H9 (cell line): Measurements from ENCODE around the gene TNIK. TPM values are rescaled to one million over a fixed set of nuclear protein-coding genes. Genes with fewer than 3 reads are reported as not detected.

Source experiments
- DNase-seq: peaks from one replicate; pipeline ENCODE4 v3.0.0-alpha.2; 2017
- H2AFZ ChIP-seq: one replicate; pipeline ENCODE4 v1.6.1; 2013; ENCODE audit warnings: mild to moderate bottlenecking, low read length, control low read depth, moderate library complexity
- H2AK5ac ChIP-seq: 2 replicates; pipeline ENCODE4 v1.6.1; 2013; ENCODE audit warnings: low read length, control low read depth, mixed read lengths; ENCODE audit not compliant: insufficient read length
- H2BK120ac ChIP-seq: one replicate; pipeline ENCODE4 v1.6.1; 2013; ENCODE audit warnings: low read depth, mild to moderate bottlenecking, low read length, control low read depth, inconsistent platforms; ENCODE audit not compliant: poor library complexity, severe bottlenecking
- H2BK12ac ChIP-seq: 2 replicates; pipeline ENCODE4 v1.6.1; 2013; ENCODE audit warnings: low read length, control low read depth, mixed read lengths, low read depth; ENCODE audit not compliant: insufficient read length
- H2BK15ac ChIP-seq: 2 replicates; pipeline ENCODE4 v1.6.1; 2013; ENCODE audit warnings: low read depth, low read length, control low read depth
- H2BK20ac ChIP-seq: one replicate; pipeline ENCODE4 v1.6.1; 2013; ENCODE audit warnings: low read depth, mild to moderate bottlenecking, low read length, control low read depth, inconsistent platforms; ENCODE audit not compliant: poor library complexity, severe bottlenecking
- H2BK5ac ChIP-seq: 2 replicates; pipeline ENCODE4 v1.6.1; 2013; ENCODE audit warnings: low read length, control low read depth, mixed read lengths; ENCODE audit not compliant: insufficient read length
- H3K14ac ChIP-seq: 2 replicates; pipeline ENCODE4 v1.6.1; 2013; ENCODE audit warnings: low read length, control low read depth; ENCODE audit not compliant: insufficient read depth
- H3K18ac ChIP-seq: 2 replicates; pipeline ENCODE4 v1.6.1; 2013; ENCODE audit warnings: low read depth, mild to moderate bottlenecking, mixed read lengths, low read length, control low read depth; ENCODE audit not compliant: insufficient read length
- H3K23ac ChIP-seq: 2 replicates; pipeline ENCODE4 v1.6.1; 2013; ENCODE audit warnings: low read length, control low read depth, mixed read lengths, low read depth; ENCODE audit not compliant: insufficient read length
- H3K23me2 ChIP-seq: 2 replicates; pipeline ENCODE4 v1.6.1; 2013; ENCODE audit warnings: low read depth, mild to moderate bottlenecking, mixed read lengths, low read length, control low read depth; ENCODE audit not compliant: insufficient read length, poor library complexity, severe bottlenecking
- H3K27ac ChIP-seq: 2 replicates; pipeline ENCODE4 v1.5.1; 2013; ENCODE audit warnings: low read length, control low read depth, mixed read lengths, low read depth; ENCODE audit not compliant: insufficient read length
- H3K27me3 ChIP-seq: 2 replicates; pipeline ENCODE4 v1.6.1; 2013; ENCODE audit warnings: low read length, control low read depth, inconsistent platforms; ENCODE audit not compliant: insufficient read depth
- H3K4ac ChIP-seq: 2 replicates; pipeline ENCODE4 v1.6.1; 2013; ENCODE audit warnings: low read depth, mild to moderate bottlenecking, control low read depth, inconsistent platforms, low read length, moderate library complexity
- H3K4me1 ChIP-seq: 2 replicates; pipeline ENCODE4 v1.6.1; 2013; ENCODE audit warnings: low read length, control low read depth, inconsistent platforms; ENCODE audit not compliant: insufficient read depth
- H3K4me2 ChIP-seq: 2 replicates; pipeline ENCODE4 v1.6.1; 2013; ENCODE audit warnings: low read length, control low read depth, mixed read lengths; ENCODE audit not compliant: insufficient read length, insufficient read depth
- H3K56ac ChIP-seq: 2 replicates; pipeline ENCODE4 v1.6.1; 2013; ENCODE audit warnings: low read depth, mild to moderate bottlenecking, mixed read lengths, low read length, control low read depth; ENCODE audit not compliant: insufficient read length
- H3K79me1 ChIP-seq: 2 replicates; pipeline ENCODE4 v1.6.1; 2013; ENCODE audit warnings: low read depth, mild to moderate bottlenecking, moderate library complexity, low read length, control low read depth, inconsistent platforms; ENCODE audit not compliant: insufficient read depth, poor library complexity, severe bottlenecking
- H3K79me2 ChIP-seq: 2 replicates; pipeline ENCODE4 v1.6.1; 2013; ENCODE audit warnings: low read length, control low read depth, inconsistent platforms; ENCODE audit not compliant: insufficient read depth
- H3K9ac ChIP-seq: 2 replicates; pipeline ENCODE4 v1.6.1; 2013; ENCODE audit warnings: low read length, control low read depth, mixed read lengths; ENCODE audit not compliant: insufficient read length; ENCODE audit errors: extremely low read depth
- H3K9me3 ChIP-seq: one replicate; pipeline ENCODE4 v1.6.1; 2013; ENCODE audit warnings: low read depth, low read length, inconsistent platforms; ENCODE audit not compliant: control insufficient read depth
- H3T11ph ChIP-seq: one replicate; pipeline ENCODE4 v1.6.1; 2013; ENCODE audit warnings: mild to moderate bottlenecking, low read length, control low read depth, inconsistent platforms
- H4K20me1 ChIP-seq: one replicate; pipeline ENCODE4 v1.6.1; 2013; ENCODE audit not compliant: control insufficient read depth, insufficient read length, insufficient read depth
- H4K5ac ChIP-seq: 2 replicates; pipeline ENCODE4 v1.6.1; 2013; ENCODE audit warnings: low read depth, mild to moderate bottlenecking, mixed read lengths, low read length, control low read depth; ENCODE audit not compliant: insufficient read length
- H4K8ac ChIP-seq: replicated peaks from 2 replicates; pipeline ENCODE4 v1.6.1; 2013; ENCODE audit warnings: low read length, control low read depth, mixed read lengths, low read depth; ENCODE audit not compliant: insufficient read length
- H4K91ac ChIP-seq: 2 replicates; pipeline ENCODE4 v1.6.1; 2013; ENCODE audit warnings: low read depth, mild to moderate bottlenecking, moderate library complexity, mixed read lengths, low read length, control low read depth; ENCODE audit not compliant: insufficient read length
- H3K27ac Mint-ChIP-seq, 3 experiments: 2 replicates in 2 of 3; 3 replicates in 1 of 3; pipeline ENCODE4 v1.8.0; 2020 to 2021; ENCODE audit warnings: mixed read lengths in 3 of 3, mild to moderate bottlenecking in 1 of 3, moderate library complexity in 1 of 3
- H3K27me3 Mint-ChIP-seq: 2 replicates; pipeline ENCODE4 v1.8.0; 2021; ENCODE audit warnings: low read depth, mild to moderate bottlenecking, moderate library complexity, mixed read lengths
- H3K36me3 Mint-ChIP-seq, 3 experiments: 2 replicates in 2 of 3; 3 replicates in 1 of 3; pipeline ENCODE4 v1.8.0; 2020 to 2021; ENCODE audit warnings: low read depth in 3 of 3, mixed read lengths in 3 of 3; ENCODE audit not compliant: insufficient read depth in 1 of 3
- H3K4me1 Mint-ChIP-seq, 2 experiments: 2 replicates each; pipeline ENCODE4 v1.8.0; 2020; ENCODE audit warnings: mixed read lengths in 2 of 2
- H3K4me3 Mint-ChIP-seq, 2 experiments: 2 replicates in 1 of 2; 3 replicates in 1 of 2; pipeline ENCODE4 v1.8.0; 2020 to 2021; ENCODE audit warnings: mild to moderate bottlenecking in 2 of 2, mixed read lengths in 2 of 2, moderate library complexity in 1 of 2
- H3K9me3 Mint-ChIP-seq, 2 experiments: 2 replicates in 1 of 2; 3 replicates in 1 of 2; pipeline ENCODE4 v1.8.0; 2020; ENCODE audit warnings: mild to moderate bottlenecking in 2 of 2, mixed read lengths in 2 of 2, moderate library complexity in 1 of 2
- WGBS: extraction: QIAGEN DNeasy Blood & Tissue Kit; methylation state at CpG from one replicate; pipeline ENCODE4 v1.1.7; 2013; ENCODE audit warnings: missing lambda C conversion rate, low lambda C conversion rate, mixed read lengths; ENCODE audit not compliant: insufficient read length; ENCODE audit errors: extremely low coverage; 5-methylcytosine and 5-hydroxymethylcytosine counted together
- total RNA-seq: library from RNA; stranded (reverse); gene quantifications from 2 replicates; pipeline ENCODE4 v1.2.1, GENCODE V29; 2021
- TF ChIP-seq, protein P1 (sequence below): fragments of 200-600 bp; sonication (generic); conservative IDR thresholded peaks from 3 replicates; pipeline ENCODE4 v1.8.0; 2021; ENCODE audit warnings: antibody characterized with exemption, mild to moderate bottlenecking

TNIK gene
- total RNA-seq, 1 experiment from 2014 or later = 15.9 TPM

DNA sequence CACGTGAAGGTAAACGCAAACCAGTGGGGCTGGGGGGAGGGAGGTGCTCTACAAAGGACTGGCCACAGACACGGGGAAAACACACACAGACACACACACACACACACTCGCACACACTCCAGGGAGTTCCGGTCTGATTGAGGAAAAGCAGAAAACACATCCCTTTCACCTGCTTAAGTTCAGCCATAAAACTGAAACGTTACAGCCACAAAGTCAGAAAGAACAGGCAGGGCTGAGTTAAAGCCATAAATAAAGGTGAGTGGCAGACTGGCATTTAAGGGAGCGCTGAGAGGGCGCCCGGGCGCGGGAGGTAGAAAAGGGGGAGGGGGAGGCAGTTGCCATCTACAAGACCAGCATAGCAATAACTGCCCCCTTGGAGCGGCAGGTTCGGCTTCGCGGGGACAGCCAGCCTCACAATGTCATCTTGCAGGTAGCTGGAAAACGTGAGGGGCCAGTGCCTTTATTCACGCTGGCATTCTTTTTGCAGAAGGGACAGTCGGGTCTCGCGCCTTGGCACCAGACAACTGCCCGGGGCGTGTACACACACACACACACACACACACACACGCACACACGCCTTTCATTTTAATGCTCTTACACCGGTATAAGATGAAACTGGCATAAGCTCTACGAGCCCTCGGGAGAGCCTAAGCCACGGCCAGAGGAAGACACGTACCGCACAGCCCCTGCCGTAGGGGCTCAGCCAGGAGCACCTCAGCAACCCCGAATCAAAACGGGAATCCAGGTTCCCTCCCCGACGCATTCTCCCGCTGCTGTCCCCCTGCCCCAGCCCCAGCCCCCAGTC lies 866 bp downstream of the TNIK start:
- H3K4ac ChIP-seq = no peak overlapping the region
- peak overlapping the region; percentile 51 for H3K9ac ChIP-seq
- DNase-seq = peak; percentile 53
- H3K27me3 ChIP-seq = no peaks in the 10 kb centered on the region
- Mint-ChIP-seq H3K4me1 (peaks cover 48 to 51% of the 10 kb centered on the region in 2 experiments), H3K9me3 (peaks cover 0 to 2% of the 10 kb centered on the region in 2 experiments; a peak in 2 of 5 replicates), H3K4me3 (peak overlapping the region; percentile 77 to 92), H3K27me3 (peaks cover 47% of the 10 kb centered on the region), H3K36me3 (no peaks in the 10 kb centered on the region), H3K27ac (peak overlapping the region in 1 of 3 experiments; percentile 95; a peak in 3 of 7 replicates)
- no peak overlapping the region for H2BK5ac ChIP-seq
- H3K23ac ChIP-seq = no peak overlapping the region
- peaks cover 5% of the 10 kb centered on the region; the same call in 1 of the 2 replicates for H3K4me1 ChIP-seq
- no peak overlapping the region for H3K27ac ChIP-seq
- no peak overlapping the region for H3T11ph ChIP-seq
- no peak overlapping the region for H4K5ac ChIP-seq
- peak overlapping the region; percentile 70 for H3K18ac ChIP-seq
- no peak overlapping the region for H4K8ac ChIP-seq
- no peak overlapping the region for H2AFZ ChIP-seq
- H3K79me2 ChIP-seq = peaks cover 26% of the 10 kb centered on the region; the same call in 1 of the 2 replicates
- H3K14ac ChIP-seq = peak overlapping the region; percentile 48; the same call in 1 of the 2 replicates
- H3K9me3 ChIP-seq = no peaks in the 10 kb centered on the region
- no peak overlapping the region for H2BK120ac ChIP-seq
- no peak overlapping the region for H3K56ac ChIP-seq
- no peak overlapping the region for H2AK5ac ChIP-seq
- WGBS = no CpG with 5 or more reads among the region's 36 CpGs
- H2BK15ac ChIP-seq = no peak overlapping the region
- H3K23me2 ChIP-seq = peaks cover 32% of the 10 kb centered on the region
- H2BK20ac ChIP-seq = no peak overlapping the region
- H2BK12ac ChIP-seq = peak overlapping the region; percentile 24
- peak overlapping the region; percentile 94 for H3K4me2 ChIP-seq
- no peaks in the 10 kb centered on the region for H3K79me1 ChIP-seq
- TF ChIP-seq, protein P1, sequence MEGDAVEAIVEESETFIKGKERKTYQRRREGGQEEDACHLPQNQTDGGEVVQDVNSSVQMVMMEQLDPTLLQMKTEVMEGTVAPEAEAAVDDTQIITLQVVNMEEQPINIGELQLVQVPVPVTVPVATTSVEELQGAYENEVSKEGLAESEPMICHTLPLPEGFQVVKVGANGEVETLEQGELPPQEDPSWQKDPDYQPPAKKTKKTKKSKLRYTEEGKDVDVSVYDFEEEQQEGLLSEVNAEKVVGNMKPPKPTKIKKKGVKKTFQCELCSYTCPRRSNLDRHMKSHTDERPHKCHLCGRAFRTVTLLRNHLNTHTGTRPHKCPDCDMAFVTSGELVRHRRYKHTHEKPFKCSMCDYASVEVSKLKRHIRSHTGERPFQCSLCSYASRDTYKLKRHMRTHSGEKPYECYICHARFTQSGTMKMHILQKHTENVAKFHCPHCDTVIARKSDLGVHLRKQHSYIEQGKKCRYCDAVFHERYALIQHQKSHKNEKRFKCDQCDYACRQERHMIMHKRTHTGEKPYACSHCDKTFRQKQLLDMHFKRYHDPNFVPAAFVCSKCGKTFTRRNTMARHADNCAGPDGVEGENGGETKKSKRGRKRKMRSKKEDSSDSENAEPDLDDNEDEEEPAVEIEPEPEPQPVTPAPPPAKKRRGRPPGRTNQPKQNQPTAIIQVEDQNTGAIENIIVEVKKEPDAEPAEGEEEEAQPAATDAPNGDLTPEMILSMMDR = no peak
- no peaks in the 10 kb centered on the region for H4K20me1 ChIP-seq
- no peak overlapping the region for H4K91ac ChIP-seq
